HepG2 (cell line): ENCODE data around the gene KLHL8. TPM values are rescaled to one million over a fixed set of nuclear protein-coding genes. Genes with fewer than 3 reads are reported as not detected.

Experiments
- ATAC-seq: fragments of 200-7000 bp; cut with Tn5 transposase; 3 replicates; pipeline ENCODE4 v1.9.1; 2020; ENCODE audit warnings: mild to moderate bottlenecking, moderate library complexity
- BruUV-seq: library from RNA; stranded (reverse); fragments of 400-500 nt; replicated peaks from 2 replicates; lab custom pipeline; 2021; lab: Mats Ljungman, UMichigan
- CTCF ChIA-PET: fragments of 300-600 bp; formaldehyde crosslinking; extraction: SDS; loops from one replicate; lab custom pipeline; 2021; ENCODE audit warnings: low total read pairs, inconsistent platforms, low intra/inter-chr PET ratio; lab: Yijun Ruan, JAX
- POLR2A ChIA-PET: fragments of 350-600 bp; sonication (Branson Sonifier 250); formaldehyde crosslinking; loops from one replicate; lab custom pipeline; 2020; ENCODE audit warnings: antibody characterized with exemption, inconsistent platforms; lab: Yijun Ruan, JAX
- DNase-seq: peaks from one replicate; pipeline ENCODE4 v3.0.0-alpha.2; 2015; ENCODE audit warnings: low spot score
- FAIRE-seq: peaks from 3 replicates; lab custom pipeline; 2011; peaks lifted over from hg19 to GRCh38; lab: Jason Lieb, UNC
- H2AFZ ChIP-seq: one replicate; pipeline ENCODE4 v1.6.1; 2011; ENCODE audit warnings: low read length, inconsistent platforms
- H3K27ac ChIP-seq: fragments of 300-600 bp; 3 replicates; pipeline ENCODE4 v1.8.0; 2011; ENCODE audit warnings: mixed run types, mild to moderate bottlenecking, mixed read lengths, low read length, inconsistent platforms; ENCODE audit not compliant: insufficient read depth; ENCODE audit errors: extremely low read length
- H3K27me3 ChIP-seq, 2 experiments: fragments of 200-600 bp in 1 of 2; 2 replicates in 1 of 2; 3 replicates in 1 of 2; pipeline versions ENCODE4 v1.6.0 to v1.8.0; 2011; ENCODE audit warnings: low read length in 2 of 2, mild to moderate bottlenecking in 2 of 2, moderate library complexity in 2 of 2, inconsistent platforms in 1 of 2; ENCODE audit not compliant: insufficient read depth in 2 of 2, control insufficient read depth in 1 of 2
- H3K36me3 ChIP-seq, 2 experiments: fragments of 200-600 bp in 1 of 2; replicated peaks in 1 of 2; 2 replicates in 1 of 2; 3 replicates in 1 of 2; pipeline versions ENCODE4 v1.5.1 to v1.8.0; 2011; ENCODE audit warnings: low read length in 2 of 2, inconsistent platforms in 1 of 2; ENCODE audit not compliant: insufficient read depth in 2 of 2, control insufficient read depth in 1 of 2
- H3K4me1 ChIP-seq: 2 replicates; pipeline ENCODE4 v1.5.1; 2012; ENCODE audit warnings: low read length, inconsistent platforms; ENCODE audit not compliant: insufficient read depth
- H3K4me2 ChIP-seq: 2 replicates; pipeline ENCODE4 v1.6.0; 2011; ENCODE audit warnings: low read depth, low read length, inconsistent platforms
- H3K4me3 ChIP-seq, 3 experiments: fragments of 200-600 bp in 1 of 3; sonication (generic), shearing (Covaris generic) in 1 of 3; replicated peaks in 1 of 3; 2 replicates each; pipeline ENCODE4 v1.5.1; 2011 to 2016; ENCODE audit warnings: low read length in 3 of 3, inconsistent platforms in 2 of 3, low read depth in 2 of 3, mild to moderate bottlenecking in 2 of 3, control low read depth in 1 of 3, mixed read lengths in 1 of 3; ENCODE audit not compliant: insufficient read depth in 1 of 3
- H3K79me2 ChIP-seq: one replicate; pipeline ENCODE4 v1.6.1; 2011; ENCODE audit warnings: low read length, inconsistent platforms; ENCODE audit not compliant: insufficient read depth
- H3K9ac ChIP-seq: 2 replicates; pipeline ENCODE4 v1.6.0; 2011; ENCODE audit warnings: mild to moderate bottlenecking, low read depth, low read length, inconsistent platforms; ENCODE audit not compliant: insufficient read depth
- H3K9me3 ChIP-seq: 2 replicates; pipeline ENCODE4 v1.5.1; 2012; ENCODE audit warnings: mild to moderate bottlenecking, low read length
- H4K20me1 ChIP-seq: 2 replicates; pipeline ENCODE4 v1.6.0; 2011; ENCODE audit warnings: inconsistent platforms, mild to moderate bottlenecking, low read length, moderate library complexity; ENCODE audit not compliant: insufficient read depth
- CBX5 ChIP-seq: sonication (generic); formaldehyde crosslinking; IDR thresholded peaks from 2 replicates; pipeline ENCODE4 v1.4.0; 2020; ENCODE audit warnings: missing genetic modification reagents, borderline replicate concordance
- FOXP4 ChIP-seq: sonication (generic); formaldehyde crosslinking; IDR thresholded peaks from 2 replicates; pipeline ENCODE4 v1.4.0; 2020; ENCODE audit warnings: missing genetic modification reagents
- MED8 ChIP-seq: sonication (generic); formaldehyde crosslinking; IDR thresholded peaks from 2 replicates; pipeline ENCODE4 v1.8.1; 2023; ENCODE audit warnings: mild to moderate bottlenecking, missing genetic modification reagents; ENCODE audit not compliant: insufficient replicate concordance
- MLXIP ChIP-seq: sonication (generic); formaldehyde crosslinking; IDR thresholded peaks from 2 replicates; pipeline ENCODE4 v1.9.0; 2021; ENCODE audit warnings: missing genetic modification reagents, borderline replicate concordance
- PCBP1 ChIP-seq: fragments of 200-400 bp; formaldehyde crosslinking; IDR thresholded peaks from 2 replicates; pipeline ENCODE4 v1.6.1; 2017; ENCODE audit warnings: mild to moderate bottlenecking, low read depth, low read length, borderline replicate concordance
- XBP1 ChIP-seq: sonication (generic); formaldehyde crosslinking; IDR thresholded peaks from 2 replicates; pipeline ENCODE4 v1.5.0; 2020; ENCODE audit warnings: missing genetic modification reagents
- ZFP36L2 ChIP-seq: sonication (generic); formaldehyde crosslinking; IDR thresholded peaks from 2 replicates; pipeline ENCODE4 v1.4.0; 2020; ENCODE audit warnings: missing genetic modification reagents
- ZFY ChIP-seq: sonication (generic); formaldehyde crosslinking; IDR thresholded peaks from 2 replicates; pipeline ENCODE4 v1.4.0; 2020; ENCODE audit warnings: missing genetic modification reagents
- ZHX2 ChIP-seq, 2 experiments: sonication (generic) in 1 of 2; formaldehyde crosslinking in 1 of 2; IDR thresholded peaks; 2 replicates each; pipeline versions ENCODE4 v1.6.1 to v1.9.0; 2014 to 2022; ENCODE audit warnings: antibody characterized with exemption in 1 of 2, borderline replicate concordance in 1 of 2, inconsistent platforms in 1 of 2, low read depth in 1 of 2, missing genetic modification reagents in 1 of 2
- ZMAT3 ChIP-seq: sonication (generic); formaldehyde crosslinking; conservative IDR thresholded peaks from 2 replicates; pipeline ENCODE4 v1.7.0; 2021; ENCODE audit warnings: missing genetic modification reagents
- ZNF556 ChIP-seq: sonication (generic); formaldehyde crosslinking; IDR thresholded peaks from 2 replicates; pipeline ENCODE4 v1.4.0; 2020; ENCODE audit warnings: mild to moderate bottlenecking, missing genetic modification reagents, borderline replicate concordance
- WGBS: methylation state at CpG from one replicate; pipeline ENCODE4 v1.1.6; 2017; ENCODE audit warnings: low lambda C conversion rate; 5-methylcytosine and 5-hydroxymethylcytosine counted together
- in situ Hi-C: cut with HindIII; loops from 2 replicates; pipeline ENCODE4 v1.10.0; 2017; ENCODE audit warnings: low pct_unique_long_range_greater_than_20kb; ENCODE audit not compliant: extremely low pct_ligation_motif_present
- intact Hi-C: fragments of 100-400 bp; cut with micrococcal nuclease; formaldehyde crosslinking; loops from one replicate; pipeline ENCODE4 v1.10.0; 2022; ENCODE audit not compliant: unreplicated experiment
- polyA plus RNA-seq, 8 experiments: library from polyadenylated mRNA; depleted of rRNA in 3 of 8; stranded (reverse) in 7 of 8; unstranded in 1 of 8; fragments of >200 nt; fragmentation: Illumina TruSeq in 4 of 8; extraction: Trizol in 4 of 8; gene quantifications; 2 replicates each; pipeline versions ENCODE4 v1.2.1 to v1.2.3, GENCODE V29; 2011 to 2016; ENCODE audit warnings: low read depth in 4 of 8, missing spikeins in 1 of 8, mixed read lengths in 1 of 8; ENCODE audit not compliant: insufficient read depth in 1 of 8
- total RNA-seq, 5 experiments: library from RNA; depleted of rRNA; stranded (reverse); fragments of >200 nt; fragmentation: Illumina TruSeq; extraction: Trizol; gene quantifications; 2 replicates each; pipeline ENCODE4 v1.2.3, GENCODE V29; 2016; ENCODE audit warnings: low read depth in 1 of 5

KLHL8 gene
- total and polyA plus RNA-seq, 2 of the 13 experiments (the other 11 are each of a cell fraction or from before 2014, with no cell fraction given) = 2.8 to 11.7 TPM

- TF ChIP-seq ZHX2 (IDR thresholded peaks at IDR 0.05; ENCODE audit: low read depth) (no peak), ZHX2 (CRISPR knock-in tag; IDR thresholded peaks at IDR 0.05; ENCODE audit: borderline replicate concordance) (no peak), ZFY (no peak)
These were observed 30.7 kb upstream of the KLHL8 start (continued) for GRCh38 chr4:87251106-87251505.

GRCh38 chr4:87250294-87250693, 29.9 kb upstream of the KLHL8 start:
- no peak overlapping the region for H3K27ac ChIP-seq
- H3K4me2 ChIP-seq = no peak overlapping the region
- in situ Hi-C loops (loop anchor here (25.0 kb wide), 1 partner anchor 587 kb away; the partner anchor contains the start of gene MEPE), intact Hi-C loops (no loop called here)
- FAIRE-seq = no peak
- H2AFZ ChIP-seq = no peak overlapping the region
- ChIA-PET POLR2A (no interaction called here), CTCF (no interaction called here)
- BruUV-seq = no TSS peak
- no peaks in the 10 kb centered on the region for H3K9me3 ChIP-seq
- no peaks in the 10 kb centered on the region for H3K27me3 ChIP-seq
- 42% methylated on average over 5 of the region's 5 CpGs for WGBS
- H3K9ac ChIP-seq = no peak overlapping the region
- H3K36me3 ChIP-seq = no peaks in the 10 kb centered on the region
- DNase-seq = no peak
- H3K4me3 ChIP-seq = no peak overlapping the region
- ATAC-seq = no peak
- H3K79me2 ChIP-seq = no peaks in the 10 kb centered on the region
- no peaks in the 10 kb centered on the region for H4K20me1 ChIP-seq
- TF ChIP-seq PCBP1 (no peak), ZFP36L2 (CRISPR knock-in tag) (no peak), CBX5 (CRISPR knock-in tag) (no peak), XBP1 (no peak), MED8 (CRISPR knock-in tag) (no peak), ZMAT3 (CRISPR knock-in tag) (no peak), ZNF556 (no peak), FOXP4 (CRISPR knock-in tag) (no peak), MLXIP (CRISPR knock-in tag) (no peak)
- H3K4me1 ChIP-seq = no peaks in the 10 kb centered on the region
